CD8-positive, alpha-beta memory T cell (primary cell): ENCODE data around the gene LASP1NB.
"Not testable (repeated sequence)": the region's sequence is repeated elsewhere in the genome, so short reads cannot be mapped to it uniquely, and the experiment has no call there.

Source experiments
- CTCF ChIA-PET: fragments of 350-600 bp; sonication (Branson Sonifier 250); formaldehyde crosslinking; loops from one replicate; lab custom pipeline; 2021; ENCODE audit warnings: antibody characterized with exemption; lab: Charles Lee
- POLR2A ChIA-PET: fragments of 350-600 bp; sonication (Branson Sonifier 250); formaldehyde crosslinking; loops from one replicate; lab custom pipeline; 2021; ENCODE audit warnings: antibody characterized with exemption; lab: Charles Lee
- DNase-seq, 5 donors: peaks; one replicate each; pipeline versions ENCODE4 v3.0.0 to v3.0.0-alpha.2; 2020 to 2022; ENCODE audit warnings: mixed read lengths in 1 of 5
- H3K27ac ChIP-seq: one replicate; pipeline ENCODE4 v1.7.0; 2013; ENCODE audit warnings: low read depth, mild to moderate bottlenecking, low read length, moderate library complexity
- H3K27me3 ChIP-seq: 2 replicates; pipeline ENCODE4 v1.7.0; 2013; ENCODE audit warnings: low read length, mild to moderate bottlenecking; ENCODE audit not compliant: insufficient read depth, poor library complexity, severe bottlenecking
- H3K36me3 ChIP-seq: 2 replicates; pipeline ENCODE4 v1.7.0; 2013; ENCODE audit warnings: mild to moderate bottlenecking, low read length, moderate library complexity; ENCODE audit not compliant: insufficient read depth
- H3K4me1 ChIP-seq: 2 replicates; pipeline ENCODE4 v1.7.0; 2013; ENCODE audit warnings: mild to moderate bottlenecking, low read length, moderate library complexity; ENCODE audit not compliant: insufficient read depth
- H3K4me3 ChIP-seq: 2 replicates; pipeline ENCODE4 v1.7.0; 2013; ENCODE audit warnings: mild to moderate bottlenecking, low read length
- H3K9me3 ChIP-seq: 2 replicates; pipeline ENCODE4 v1.7.0; 2013; ENCODE audit warnings: mild to moderate bottlenecking, low read length
- H3K27ac Mint-ChIP-seq, 8 donors: one replicate each; pipeline ENCODE4 v1.8.0; 2020 to 2021; ENCODE audit warnings: mixed read lengths in 8 of 8, mild to moderate bottlenecking in 6 of 8, inconsistent platforms in 3 of 8, moderate library complexity in 3 of 8
- H3K27me3 Mint-ChIP-seq, 2 donors: one replicate each; pipeline ENCODE4 v1.8.0; 2020 to 2021; ENCODE audit warnings: mixed read lengths in 2 of 2, mild to moderate bottlenecking in 1 of 2, moderate library complexity in 1 of 2
- H3K36me3 Mint-ChIP-seq, 3 donors: one replicate each; pipeline ENCODE4 v1.8.0; 2020 to 2021; ENCODE audit warnings: mixed read lengths in 3 of 3, inconsistent platforms in 1 of 3, mild to moderate bottlenecking in 1 of 3
- H3K4me1 Mint-ChIP-seq, 3 donors: one replicate each; pipeline ENCODE4 v1.8.0; 2020 to 2021; ENCODE audit warnings: mixed read lengths in 3 of 3, inconsistent platforms in 1 of 3, mild to moderate bottlenecking in 1 of 3
- H3K4me3 Mint-ChIP-seq, 7 donors: one replicate each; pipeline ENCODE4 v1.8.0; 2020 to 2021; ENCODE audit warnings: mixed read lengths in 7 of 7, mild to moderate bottlenecking in 6 of 7, moderate library complexity in 4 of 7, inconsistent platforms in 2 of 7
- H3K9me3 Mint-ChIP-seq, 5 donors: one replicate each; pipeline ENCODE4 v1.8.0; 2020 to 2022; ENCODE audit warnings: mixed read lengths in 5 of 5, mild to moderate bottlenecking in 3 of 5, moderate library complexity in 2 of 5, inconsistent platforms in 1 of 5

The LASP1NB gene

GRCh38 chr17:38933962-38934361 is 8.5 kb downstream of the LASP1NB start:
- H3K27ac ChIP-seq, H3K36me3 Mint-ChIP-seq, H3K27ac Mint-ChIP-seq, H3K9me3 Mint-ChIP-seq, H3K27me3 Mint-ChIP-seq, H3K9me3 ChIP-seq, DNase-seq, H3K27me3 ChIP-seq, CTCF ChIA-PET, H3K4me3 ChIP-seq, H3K4me3 Mint-ChIP-seq, H3K4me1 Mint-ChIP-seq, POLR2A ChIA-PET, H3K36me3 ChIP-seq, H3K4me1 ChIP-seq: not testable (repeated sequence)

- Histone ChIP-seq H3K9me3 (no peaks in the 10 kb centered on the region), H3K4me1 (no peaks in the 10 kb centered on the region), H3K4me3 (no peak overlapping the region), H3K36me3 (no peaks in the 10 kb centered on the region), H3K27me3 (no peaks in the 10 kb centered on the region), H3K27ac (no peak overlapping the region)
- H3K9me3 Mint-ChIP-seq: no peaks in the 10 kb centered on the region
- CTCF ChIA-PET: interaction anchor here (1.0 to 1.4 kb wide), 2 partner anchors 14 to 225 kb away, joined by 3 to 4 read pairs; partner anchors contain the start of gene LASP1NB
- POLR2A ChIA-PET: no interaction called here
- no peaks in the 10 kb centered on the region for H3K36me3 Mint-ChIP-seq
- no peaks in the 10 kb centered on the region for H3K4me1 Mint-ChIP-seq
- no peak overlapping the region for H3K4me3 Mint-ChIP-seq
- DNase-seq: no peak
- H3K27ac Mint-ChIP-seq: no peak overlapping the region
- H3K27me3 Mint-ChIP-seq: peaks cover 0 to 3% of the 10 kb centered on the region in 2 donors
Measured at GRCh38 chr17:38939987-38940386, 14.6 kb downstream of the LASP1NB start.

GRCh38 chr17:38940404-38940803 is 15.0 kb downstream of the LASP1NB start:
- Histone ChIP-seq H3K27me3 (no peaks in the 10 kb centered on the region), H3K27ac (no peak overlapping the region), H3K4me3 (no peak overlapping the region), H3K36me3 (no peaks in the 10 kb centered on the region), H3K9me3 (no peaks in the 10 kb centered on the region), H3K4me1 (no peaks in the 10 kb centered on the region)
- Mint-ChIP-seq H3K36me3 (no peaks in the 10 kb centered on the region), H3K27me3 (peaks cover 0 to 3% of the 10 kb centered on the region in 2 donors), H3K27ac (no peak overlapping the region), H3K4me1 (peaks cover 0 to 2% (median 0%) of the 10 kb centered on the region in 3 donors), H3K4me3 (no peak overlapping the region), H3K9me3 (no peaks in the 10 kb centered on the region)
- DNase-seq: no peak
- ChIA-PET CTCF (interaction anchor here (1.0 to 1.4 kb wide), 2 partner anchors 15 to 225 kb away, joined by 3 to 4 read pairs; partner anchors contain the start of gene LASP1NB), POLR2A (interaction anchor here (0.9 kb wide), 1 partner anchor 15 kb away, joined by 3 read pairs; the partner anchor contains the start of gene LASP1NB)

GRCh38 chr17:38942696-38943334 is 17.4 kb downstream of the LASP1NB start:
- H3K9me3 ChIP-seq: no peaks in the 10 kb centered on the region
- DNase-seq: no peak
- H3K27ac ChIP-seq: no peak overlapping the region
- H3K4me3 ChIP-seq: no peak overlapping the region
- Mint-ChIP-seq H3K27ac (no peak overlapping the region), H3K27me3 (peaks cover 0 to 3% of the 10 kb centered on the region in 2 donors), H3K9me3 (no peaks in the 10 kb centered on the region), H3K4me1 (peaks cover 0 to 2% (median 0%) of the 10 kb centered on the region in 3 donors), H3K36me3 (no peaks in the 10 kb centered on the region), H3K4me3 (no peak overlapping the region)
- CTCF ChIA-PET: no interaction called here
- H3K27me3 ChIP-seq: no peaks in the 10 kb centered on the region
- no peaks in the 10 kb centered on the region for H3K36me3 ChIP-seq
- POLR2A ChIA-PET: no interaction called here
- H3K4me1 ChIP-seq: no peaks in the 10 kb centered on the region

GRCh38 chr17:38943607-38944006 is 18.2 kb downstream of the LASP1NB start:
- no peak overlapping the region for H3K4me3 Mint-ChIP-seq
- no peaks in the 10 kb centered on the region for H3K9me3 ChIP-seq
- no peak overlapping the region for H3K4me3 ChIP-seq
- no peak for DNase-seq
- ChIA-PET POLR2A (no interaction called here), CTCF (no interaction called here)
- H3K36me3 Mint-ChIP-seq: no peaks in the 10 kb centered on the region
- H3K27ac ChIP-seq: no peak overlapping the region
- no peaks in the 10 kb centered on the region for H3K27me3 Mint-ChIP-seq
- H3K27me3 ChIP-seq: no peaks in the 10 kb centered on the region
- no peaks in the 10 kb centered on the region for H3K4me1 ChIP-seq
- H3K27ac Mint-ChIP-seq: no peak overlapping the region
- no peaks in the 10 kb centered on the region for H3K36me3 ChIP-seq
- H3K9me3 Mint-ChIP-seq: no peaks in the 10 kb centered on the region
- peaks cover 0 to 2% (median 0%) of the 10 kb centered on the region in 3 donors for H3K4me1 Mint-ChIP-seq

GRCh38 chr17:38947189-38947588 is 21.8 kb downstream of the LASP1NB start:
- Histone ChIP-seq H3K4me3 (no peak overlapping the region), H3K9me3 (no peaks in the 10 kb centered on the region), H3K27ac (no peak overlapping the region), H3K27me3 (no peaks in the 10 kb centered on the region), H3K4me1 (no peaks in the 10 kb centered on the region), H3K36me3 (no peaks in the 10 kb centered on the region)
- ChIA-PET CTCF (interaction anchor here (1.2 to 1.5 kb wide), 3 partner anchors 22 to 218 kb away, joined by 3 to 4 read pairs (median 4); partner anchors contain the start of gene LASP1NB), POLR2A (interaction anchor here (0.6 kb wide), 1 partner anchor 80 kb away, joined by 5 read pairs; no protein-coding TSS in a partner anchor)
- Mint-ChIP-seq H3K9me3 (no peaks in the 10 kb centered on the region), H3K27ac (no peak overlapping the region), H3K27me3 (no peaks in the 10 kb centered on the region), H3K4me1 (peaks cover 0 to 2% (median 0%) of the 10 kb centered on the region in 3 donors), H3K36me3 (no peaks in the 10 kb centered on the region), H3K4me3 (no peak overlapping the region)
- DNase-seq: no peak

- H3K4me3 ChIP-seq, H3K27me3 ChIP-seq, H3K27ac ChIP-seq, H3K9me3 Mint-ChIP-seq, H3K4me1 ChIP-seq, H3K27ac Mint-ChIP-seq, H3K4me3 Mint-ChIP-seq, POLR2A ChIA-PET, H3K27me3 Mint-ChIP-seq, H3K9me3 ChIP-seq, H3K36me3 ChIP-seq, H3K36me3 Mint-ChIP-seq, DNase-seq: not testable (repeated sequence)
- peaks cover 0 to 11% (median 2%) of the 10 kb centered on the region in 3 donors for H3K4me1 Mint-ChIP-seq
- CTCF ChIA-PET: interaction anchor here (1.5 kb wide), 1 partner anchor 30 kb away, joined by 3 read pairs; no protein-coding TSS in a partner anchor
Measured at GRCh38 chr17:38953800-38954199, 28.4 kb downstream of the LASP1NB start.

- POLR2A ChIA-PET: interaction anchor here (0.5 to 0.7 kb wide), 3 partner anchors 56 to 1600 kb away, joined by 3 to 6 read pairs (median 3); no protein-coding TSS in a partner anchor
- H3K4me3 Mint-ChIP-seq: no peak overlapping the region
- no peaks in the 10 kb centered on the region for H3K27me3 Mint-ChIP-seq
- DNase-seq: no peak
- no peaks in the 10 kb centered on the region for H3K36me3 Mint-ChIP-seq
- Histone ChIP-seq H3K36me3 (no peaks in the 10 kb centered on the region), H3K27me3 (no peaks in the 10 kb centered on the region), H3K4me1 (peaks cover 22% of the 10 kb centered on the region), H3K9me3 (no peaks in the 10 kb centered on the region), H3K4me3 (no peak overlapping the region), H3K27ac (no peak overlapping the region)
- CTCF ChIA-PET: interaction anchor here (1.0 to 1.6 kb wide), 2 partner anchors 9 to 216 kb away, joined by 3 to 4 read pairs; partner anchors contain the start of gene FBXO47
- H3K27ac Mint-ChIP-seq: no peak overlapping the region
- H3K4me1 Mint-ChIP-seq: peaks cover 15 to 39% (median 20%) of the 10 kb centered on the region in 3 donors
- no peaks in the 10 kb centered on the region for H3K9me3 Mint-ChIP-seq
Measured at GRCh38 chr17:38958326-38958725, 32.9 kb downstream of the LASP1NB start.
